HG02571 (cell line): ENCODE results near the gene ZNF827.

ENCODE experiments used
- ATAC-seq: cut with Tn5 transposase; IDR thresholded peaks from one replicate; pipeline ENCODE4 v1.9.1; 2021; ENCODE audit warnings: mild to moderate bottlenecking, moderate library complexity; ENCODE audit not compliant: unreplicated experiment

Gene ZNF827

DNA sequence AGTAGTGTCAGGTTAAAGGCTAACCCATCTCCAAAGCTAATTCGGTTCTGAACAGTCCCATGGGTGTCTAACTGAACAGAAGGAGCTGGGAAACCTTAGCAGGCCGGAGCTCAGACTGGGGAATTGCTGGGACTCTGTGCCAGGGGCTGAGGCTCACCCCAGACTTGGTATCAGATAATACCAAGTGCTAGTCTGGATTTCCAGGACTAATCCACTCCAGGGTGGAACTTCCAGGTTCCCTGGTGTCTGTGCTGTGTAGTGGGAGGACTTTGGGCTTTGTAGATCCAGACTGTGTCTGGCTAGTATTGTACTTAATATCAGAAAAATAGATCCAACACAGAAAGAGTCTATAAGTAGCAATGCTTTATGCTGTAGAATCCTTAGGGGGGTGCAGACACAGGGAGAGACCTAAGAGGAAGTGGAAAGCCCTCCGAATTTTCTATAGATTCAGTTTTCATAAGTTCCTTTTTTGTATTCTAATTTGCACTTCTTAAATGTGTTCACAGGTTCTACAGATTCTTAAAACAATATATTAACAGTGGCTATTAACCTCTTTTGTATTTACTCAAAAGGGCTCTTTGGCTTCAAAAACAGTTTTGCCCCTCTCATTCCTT lies 4.1 kb downstream of the ZNF827 start:
- ATAC-seq, result no peak

DNA sequence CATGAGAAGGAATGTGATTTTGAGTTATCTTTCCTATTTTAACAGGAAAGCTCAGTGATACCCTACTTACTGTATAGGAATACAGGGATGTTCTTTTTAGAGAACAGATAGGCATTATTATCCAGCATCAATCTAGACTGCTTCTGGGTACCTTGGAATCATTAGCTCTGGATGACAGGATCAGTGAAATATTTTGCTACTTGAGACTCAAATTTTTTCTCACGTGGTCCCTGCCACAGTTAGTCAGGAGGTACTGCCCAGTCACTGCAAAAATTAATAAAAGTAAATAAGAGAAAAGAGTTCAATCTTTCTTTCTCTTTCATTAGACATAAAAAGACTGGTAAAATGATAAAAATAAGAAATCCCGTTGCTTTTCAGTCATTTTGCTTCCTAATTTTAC lies 5.5 kb downstream of the ZNF827 start:
- no peak for ATAC-seq

DNA sequence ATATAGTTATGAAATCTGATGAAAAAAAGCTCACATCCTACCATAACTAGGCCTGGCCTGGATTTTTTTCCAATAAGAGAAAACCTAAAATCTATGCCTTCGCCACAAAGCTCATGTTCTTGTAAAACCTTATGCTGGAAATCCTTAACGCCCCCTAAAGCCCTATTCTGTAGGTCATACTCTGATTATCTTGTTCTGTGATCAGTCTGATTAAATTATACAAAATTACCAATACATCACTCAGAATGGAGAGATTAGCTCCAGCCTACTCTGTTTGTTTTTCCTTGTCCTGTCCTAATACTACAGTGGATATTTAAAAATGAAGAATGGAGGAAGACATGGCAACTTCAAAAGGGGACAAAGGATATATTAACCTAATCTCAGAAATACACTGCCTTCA lies 7.2 kb downstream of the ZNF827 start:
- no peak for ATAC-seq

DNA sequence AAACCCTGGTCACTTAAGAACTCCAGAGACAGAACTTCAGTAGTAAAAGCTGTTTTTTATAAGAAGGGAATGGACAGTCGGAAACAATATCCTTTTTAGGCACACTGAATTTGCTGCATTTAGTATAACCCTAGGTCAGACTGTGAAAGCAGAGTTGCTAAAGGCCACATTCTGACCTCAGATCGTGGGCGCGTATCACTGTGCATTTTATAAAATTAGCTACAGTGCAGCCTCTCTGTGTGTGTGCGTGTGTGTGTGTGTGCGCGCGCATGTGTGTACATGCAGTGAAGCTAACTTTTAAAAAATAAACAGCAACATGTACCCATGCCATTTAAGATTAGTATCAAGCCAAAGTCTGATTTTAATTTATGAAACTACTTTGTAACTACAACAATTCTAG lies 8.0 kb downstream of the ZNF827 start:
- no peak for ATAC-seq

DNA sequence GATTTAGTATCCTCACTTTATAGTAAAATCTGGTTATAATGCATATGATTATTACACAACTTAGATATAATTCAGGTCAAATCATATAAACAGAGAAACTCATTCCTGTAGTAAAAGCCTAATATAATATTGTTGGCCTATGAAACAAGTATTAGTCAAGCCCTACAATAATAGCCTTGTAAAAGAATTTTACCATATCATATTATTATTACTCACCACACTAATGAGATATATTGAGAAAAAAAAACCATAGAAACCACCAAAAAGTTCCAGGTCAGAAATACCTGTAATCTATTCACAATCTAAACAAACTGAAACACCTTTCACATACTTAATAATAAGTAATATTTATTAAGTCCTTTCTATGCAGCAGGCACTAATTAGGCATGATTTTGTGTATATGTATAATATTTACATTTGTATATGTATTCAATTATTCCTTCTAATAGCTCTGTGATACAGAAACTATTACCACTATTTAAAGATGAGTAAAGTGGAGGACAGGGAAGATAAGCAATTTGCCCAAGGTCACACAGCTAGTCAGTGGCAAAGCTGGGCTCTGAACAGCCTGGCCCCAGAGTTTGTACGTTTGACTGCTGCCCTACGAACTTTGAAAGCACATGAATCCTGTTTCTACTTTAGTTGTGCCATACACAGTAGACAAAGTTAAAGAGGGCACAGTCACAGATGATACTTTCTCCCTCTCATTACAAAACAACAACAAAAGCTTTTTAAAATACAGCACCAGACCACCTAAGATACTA lies 9.0 kb downstream of the ZNF827 start:
- ATAC-seq, result no peak

DNA sequence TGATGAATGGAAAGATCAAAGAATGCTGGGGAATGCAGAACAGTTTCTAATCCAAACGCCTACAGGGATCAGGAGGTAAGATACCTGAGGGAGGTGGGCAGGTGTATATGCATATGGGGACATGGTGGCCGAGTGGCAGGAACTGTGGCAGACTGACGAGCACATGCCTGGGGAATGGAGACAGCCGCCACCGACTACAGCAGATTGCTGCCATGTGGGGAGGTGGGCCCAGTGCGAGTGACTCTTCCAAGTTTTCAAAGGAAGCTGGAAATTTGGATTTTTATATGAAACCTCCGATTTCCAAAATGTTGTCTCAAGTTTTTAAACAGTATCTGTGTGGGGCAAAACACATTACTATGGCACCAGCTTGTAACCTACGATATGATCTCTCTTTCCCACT lies 9.9 kb downstream of the ZNF827 start:
- ATAC-seq, result no peak

DNA sequence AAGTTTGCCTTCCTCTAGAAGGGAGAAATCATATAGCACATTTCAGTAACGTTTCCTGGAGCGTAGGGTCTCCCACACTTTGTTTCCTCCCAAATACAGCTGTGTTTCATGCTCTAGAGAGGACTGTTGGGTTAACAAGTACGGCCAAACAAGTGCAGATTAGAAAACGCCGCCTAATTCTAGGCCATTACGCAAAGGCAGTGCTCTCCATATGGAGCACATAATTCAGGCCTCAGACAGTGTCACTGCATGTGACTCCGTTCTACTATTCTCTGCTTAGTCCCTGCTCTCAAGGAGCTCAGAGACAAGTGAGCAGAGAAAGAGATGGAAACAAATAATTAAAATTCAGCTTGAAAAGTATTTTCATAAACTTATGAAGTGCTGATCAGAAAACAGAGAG lies 11.6 kb downstream of the ZNF827 start:
- ATAC-seq, result no peak

DNA sequence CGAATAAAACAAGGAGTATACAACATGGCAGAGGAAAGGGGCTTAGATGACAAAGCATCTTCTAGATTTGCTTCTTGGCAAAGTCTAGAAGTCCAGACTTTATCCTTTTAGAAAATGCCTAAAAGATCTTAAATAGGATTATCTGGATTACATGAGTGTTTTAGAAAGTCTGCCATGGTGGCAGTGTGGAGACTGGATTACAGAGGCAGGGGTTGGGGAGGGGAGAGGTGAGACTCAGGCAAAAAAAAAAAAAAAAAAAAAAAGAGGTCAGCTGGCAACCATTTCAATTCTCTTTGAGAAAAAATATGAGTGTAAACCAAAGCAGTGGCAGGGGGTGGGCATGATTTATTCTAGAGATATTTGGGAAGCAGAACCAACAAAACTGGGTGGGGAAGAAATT lies 17.4 kb downstream of the ZNF827 start:
- no peak for ATAC-seq

DNA sequence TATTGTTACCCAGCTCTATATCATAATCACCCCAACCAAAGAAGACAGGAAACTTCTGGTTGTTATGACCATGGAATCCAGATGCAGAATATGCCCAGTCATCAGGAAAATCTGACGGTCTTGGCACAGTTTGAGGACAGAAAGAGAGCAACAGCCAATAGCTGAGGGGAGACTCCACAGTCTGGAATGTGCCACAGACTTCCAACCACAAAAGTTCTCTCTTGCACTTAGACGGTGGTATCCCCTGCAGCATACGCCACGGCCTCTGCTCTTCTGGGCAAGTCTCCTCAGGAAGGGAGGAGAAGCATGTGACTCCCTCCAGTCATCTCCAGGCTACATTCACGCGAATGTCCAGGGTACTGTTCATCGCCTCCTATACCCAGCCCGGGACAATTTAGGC lies 18.4 kb downstream of the ZNF827 start:
- no peak for ATAC-seq

DNA sequence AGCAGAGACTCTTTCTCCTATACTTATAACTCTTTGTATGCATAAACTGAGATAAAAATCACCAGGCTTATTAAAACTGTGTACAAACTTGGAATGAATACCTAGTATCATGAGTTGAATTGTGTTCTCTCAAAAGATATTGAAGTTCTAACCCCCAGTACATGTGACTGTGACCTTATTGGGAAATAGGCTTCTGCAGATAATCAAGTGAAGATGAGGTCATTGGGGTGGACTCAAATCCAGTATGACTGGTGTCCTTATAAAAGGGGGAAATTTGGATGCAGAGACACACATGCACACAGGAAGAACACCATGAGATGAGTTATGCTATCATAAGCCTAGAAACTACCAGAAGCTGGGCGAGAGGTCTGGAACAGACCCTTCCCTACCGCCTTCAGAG lies 26.2 kb downstream of the ZNF827 start:
- ATAC-seq, result no peak

DNA sequence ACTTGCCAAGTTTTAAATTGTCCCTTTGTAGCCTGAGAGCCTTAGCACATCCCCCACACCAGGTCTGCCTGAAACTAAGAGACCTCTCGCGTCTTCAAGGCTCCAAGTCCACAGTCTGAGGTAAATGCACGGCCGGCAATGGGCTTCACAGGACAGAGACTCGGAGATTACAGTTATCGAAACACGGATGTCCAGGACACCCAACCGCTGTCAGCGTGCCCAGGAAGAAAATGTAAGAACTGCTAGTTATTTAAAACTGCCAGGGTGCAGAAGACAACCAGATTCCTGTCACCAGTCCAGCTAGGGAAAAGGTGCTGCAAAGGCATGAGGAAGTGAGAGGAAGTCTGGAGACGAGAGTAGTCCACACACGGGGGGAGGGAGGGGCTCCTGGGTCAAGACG lies 28.9 kb downstream of the ZNF827 start:
- peak; percentile 39 for ATAC-seq

DNA sequence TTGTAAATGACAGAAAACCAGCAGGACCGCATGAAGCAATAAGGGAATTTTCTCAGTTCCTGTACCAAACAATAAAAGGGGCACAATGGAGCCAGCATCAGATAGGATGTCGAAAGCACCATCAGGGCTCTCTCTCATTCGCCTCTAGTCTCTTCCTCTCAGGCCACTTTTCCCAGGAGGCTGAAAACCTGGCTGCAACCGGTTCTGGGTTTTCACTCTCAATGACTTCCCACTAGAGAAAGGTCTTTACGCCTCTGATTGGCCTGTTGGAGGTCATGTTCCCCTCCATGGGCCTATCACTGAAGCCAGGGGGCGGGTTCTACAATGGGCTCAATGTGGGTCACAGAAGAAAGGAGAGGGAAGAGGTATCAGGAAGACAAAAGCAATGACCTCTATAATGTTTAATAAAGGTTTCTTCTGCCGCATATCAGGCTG lies 29.3 kb downstream of the ZNF827 start:
- peak; percentile 94 for ATAC-seq

DNA sequence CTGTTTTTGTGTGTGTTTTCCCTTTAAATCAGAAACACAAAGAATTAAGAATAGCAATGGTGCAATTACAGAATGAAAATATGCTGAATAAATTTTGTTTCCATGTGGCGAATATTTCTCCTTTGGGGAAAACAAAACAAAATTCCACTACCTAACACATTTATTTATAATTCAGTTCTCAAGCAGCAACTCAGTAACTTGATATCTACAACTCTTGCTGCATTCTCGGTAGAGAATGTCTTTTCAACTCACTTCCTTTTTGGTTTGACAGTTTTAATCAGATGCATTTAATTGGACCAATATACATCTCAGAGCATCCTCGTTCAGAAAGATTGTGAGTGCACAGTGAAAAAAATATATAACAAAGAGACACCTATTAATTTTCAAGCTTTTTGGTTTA lies 30.8 kb downstream of the ZNF827 start:
- no peak for ATAC-seq

DNA sequence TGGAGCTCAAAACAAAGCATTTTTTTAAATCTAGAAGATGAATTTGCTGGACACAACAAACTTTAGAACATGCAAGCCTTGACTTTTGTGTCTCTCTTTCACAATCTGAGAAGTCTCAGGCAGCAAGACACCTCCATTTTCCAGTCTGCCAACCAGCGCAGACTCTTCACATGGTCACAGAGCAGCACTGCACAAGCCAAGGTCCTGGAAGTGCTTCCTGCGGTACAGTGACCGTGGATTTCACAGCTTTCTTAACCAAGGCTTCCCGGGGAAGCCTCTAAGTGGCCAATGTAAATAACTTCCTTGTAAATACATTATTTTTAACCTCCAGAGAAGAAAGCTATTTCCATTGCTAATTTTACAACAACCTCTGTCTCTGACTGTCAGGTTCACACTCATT lies 31.2 kb downstream of the ZNF827 start:
- ATAC-seq, result no peak

DNA sequence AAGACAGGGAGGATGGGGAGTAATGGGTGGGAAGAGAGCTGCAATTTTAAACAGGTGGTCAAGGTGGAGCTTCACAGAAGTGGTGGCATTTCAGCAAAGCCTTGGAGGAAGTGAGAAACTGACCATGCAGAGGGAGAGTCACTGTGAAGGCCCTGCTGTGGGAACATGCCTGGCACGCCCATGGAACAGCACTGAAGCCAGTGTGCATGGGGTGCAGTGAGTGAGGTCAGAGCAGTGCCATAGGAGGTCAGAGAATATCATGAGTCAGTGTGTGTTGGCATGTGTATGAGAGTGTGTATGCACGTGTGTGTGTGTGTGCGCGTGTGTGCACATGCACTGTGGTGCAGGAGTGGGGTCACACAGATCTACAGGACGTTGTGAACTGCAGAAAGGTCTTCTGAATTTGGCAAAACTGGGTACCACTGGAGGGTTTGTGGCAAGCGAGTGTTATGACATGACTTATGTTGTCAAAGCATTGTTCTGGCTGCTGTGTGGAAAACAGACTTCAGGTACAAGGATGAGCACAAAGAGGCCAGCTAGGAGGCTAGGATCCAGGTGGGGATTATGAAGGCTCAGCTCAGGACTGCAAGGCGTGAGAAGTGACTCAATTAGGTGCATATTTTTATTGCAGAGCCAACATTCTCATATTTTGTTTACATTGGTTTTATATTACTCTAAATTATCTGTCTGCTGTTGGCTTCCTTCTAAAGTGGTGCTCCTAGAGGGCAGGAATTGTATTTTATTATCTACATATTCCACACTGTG lies 34.0 kb downstream of the ZNF827 start:
- no peak for ATAC-seq

DNA sequence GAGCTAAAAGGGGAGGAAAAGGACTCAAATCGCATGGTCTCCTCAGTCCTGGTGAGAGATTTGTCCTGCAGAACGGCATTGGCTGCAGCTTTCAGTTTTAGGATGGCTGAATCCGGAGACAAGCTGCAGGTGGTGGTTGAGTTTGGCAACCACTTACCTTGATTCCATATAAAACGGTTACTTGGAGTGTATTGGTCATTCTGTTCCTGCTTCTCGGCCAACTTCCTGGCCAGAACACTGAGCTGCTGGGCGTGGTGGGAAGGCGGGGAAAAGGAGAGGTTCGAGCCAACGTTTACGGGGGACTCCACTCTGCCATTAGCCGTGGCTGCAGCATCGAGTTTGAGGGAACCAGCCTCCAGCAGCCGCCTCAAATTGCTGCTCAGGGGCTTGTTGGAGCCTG lies 36.1 kb downstream of the ZNF827 start:
- ATAC-seq, result no peak

DNA sequence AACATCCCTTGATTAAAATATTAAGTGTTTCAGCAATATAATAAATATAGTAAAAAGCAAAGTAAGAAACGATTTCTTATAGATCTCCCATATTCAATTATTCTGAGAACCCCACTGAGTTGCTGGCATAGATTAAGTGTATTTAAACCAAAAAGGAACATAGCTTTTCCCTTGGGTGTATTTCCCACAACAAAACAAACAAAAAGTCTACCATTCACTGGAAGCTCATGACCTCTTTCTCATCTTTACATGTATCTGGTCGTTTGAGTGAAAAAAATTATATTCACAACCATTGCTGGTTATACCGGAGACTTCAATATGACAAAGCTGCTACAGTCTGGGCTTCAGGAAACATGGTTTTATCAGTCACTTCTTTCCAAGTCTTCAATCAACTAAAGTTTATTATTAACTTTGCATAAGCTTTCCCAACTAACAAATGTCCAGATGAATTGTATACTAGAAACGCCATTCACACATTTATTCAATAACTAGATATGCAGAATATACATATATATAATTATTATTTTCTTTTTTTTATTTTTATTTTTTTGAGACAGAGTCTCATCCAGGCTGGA lies 38.6 kb downstream of the ZNF827 start:
- ATAC-seq, result no peak

DNA sequence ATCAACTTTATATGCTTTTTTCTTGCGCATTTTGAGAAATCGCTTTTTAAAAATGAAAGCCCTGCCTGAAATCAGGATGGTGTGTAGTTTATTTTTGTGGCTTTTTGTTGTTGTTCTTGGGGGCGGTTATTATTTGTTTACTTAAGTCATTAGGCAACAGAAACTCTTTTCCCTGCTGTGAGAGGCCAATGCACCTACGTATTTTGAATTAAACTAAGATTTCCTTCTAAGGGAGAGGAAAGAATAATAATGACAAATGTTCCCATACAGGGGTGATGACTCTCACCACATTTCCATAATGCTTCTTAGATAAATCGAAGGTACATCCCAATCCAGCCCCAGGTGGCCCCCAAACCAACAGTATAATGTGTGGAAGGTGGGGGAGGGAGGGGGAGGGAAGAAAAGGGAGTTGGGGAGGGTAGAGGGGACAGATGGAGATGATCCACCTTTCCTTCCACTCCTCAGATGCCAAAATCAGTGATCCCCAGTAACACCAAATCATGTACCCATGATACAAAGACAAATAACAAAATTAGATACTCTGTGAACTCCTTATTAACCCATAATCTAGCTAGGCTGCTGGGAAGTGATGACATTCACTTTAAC lies 39.6 kb downstream of the ZNF827 start:
- no peak for ATAC-seq

DNA sequence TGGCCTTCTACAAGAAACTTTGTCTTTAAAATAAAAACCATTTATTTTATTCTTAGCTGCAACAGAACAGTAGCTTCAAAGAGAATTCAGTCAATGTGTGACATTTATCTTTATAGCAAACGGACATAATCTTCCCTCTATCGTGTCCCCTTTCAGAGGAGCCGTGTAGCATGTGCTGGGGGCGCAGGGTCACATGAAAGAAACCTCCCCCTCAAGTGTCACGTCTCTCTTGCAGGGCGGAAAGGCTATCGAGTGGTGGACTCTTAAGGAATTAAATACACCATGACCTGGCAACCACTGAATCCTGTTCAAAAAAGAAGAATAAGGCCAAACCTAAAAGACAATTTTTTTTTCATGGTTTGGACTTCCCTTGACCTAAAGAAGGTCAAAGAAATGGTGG lies 40.2 kb downstream of the ZNF827 start:
- no peak for ATAC-seq

DNA sequence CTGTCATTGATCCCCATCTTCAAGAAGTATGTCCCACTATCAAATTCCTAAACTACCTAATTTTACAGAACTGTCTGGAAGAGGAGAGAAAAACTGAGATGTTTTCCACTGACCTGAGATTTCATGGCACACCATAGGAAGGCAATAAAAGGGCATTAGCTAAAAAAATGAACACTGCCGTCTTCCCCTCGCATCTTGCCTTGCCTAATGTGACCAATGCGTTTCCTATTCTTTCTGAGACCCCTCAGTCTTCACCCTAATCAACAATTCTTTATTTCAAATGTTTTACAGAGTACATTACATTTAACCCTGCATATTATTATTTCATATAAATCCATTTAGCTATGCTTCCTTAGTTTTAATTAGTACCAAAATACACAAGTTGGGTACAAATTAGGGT lies 43.6 kb downstream of the ZNF827 start:
- no peak for ATAC-seq

DNA sequence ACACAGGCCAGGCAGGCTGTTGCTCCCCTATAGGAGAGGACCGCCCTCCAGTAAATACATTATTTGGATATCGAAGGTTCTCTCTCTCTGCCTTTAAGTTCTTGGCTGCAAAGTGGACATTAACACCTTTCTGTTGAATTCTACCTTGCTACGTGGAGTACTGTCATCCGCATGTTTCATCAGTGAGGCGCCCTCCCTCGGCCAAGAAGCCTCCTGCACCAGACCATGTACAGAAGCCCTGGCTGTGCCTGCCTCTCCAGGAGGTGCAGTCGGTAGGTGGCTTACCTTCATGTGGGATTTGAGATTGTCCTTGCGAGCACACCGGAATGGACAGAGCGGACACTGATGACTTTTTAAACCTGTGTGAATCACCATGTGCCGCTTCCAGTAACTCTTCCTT lies 46.7 kb downstream of the ZNF827 start:
- ATAC-seq, result no peak
